Osteoblast (primary cell): Measurements from ENCODE around the gene RFC3. TPM values are rescaled to one million over a fixed set of nuclear protein-coding genes. Genes with fewer than 3 reads are reported as not detected.

Experiments
- DNase-seq: peaks from one replicate; pipeline ENCODE4 v3.0.0; 2011; ENCODE audit warnings: low spot score, mixed read lengths; ENCODE audit not compliant: insufficient read length; ENCODE audit errors: missing footprints
- H2AFZ ChIP-seq: 2 replicates; pipeline ENCODE4 v1.6.0; 2011; ENCODE audit warnings: mild to moderate bottlenecking, low read length
- H3K27ac ChIP-seq: 2 replicates; pipeline ENCODE4 v1.5.1; 2011; ENCODE audit warnings: mild to moderate bottlenecking, low read depth, low read length, moderate library complexity
- H3K27me3 ChIP-seq: 2 replicates; pipeline ENCODE4 v1.6.0; 2012; ENCODE audit warnings: mild to moderate bottlenecking, control low read depth, inconsistent platforms, low read length, moderate library complexity; ENCODE audit not compliant: insufficient read depth
- H3K36me3 ChIP-seq: 2 replicates; pipeline ENCODE4 v1.5.1; 2011; ENCODE audit warnings: mild to moderate bottlenecking, low read length, control low read depth, moderate library complexity; ENCODE audit not compliant: insufficient read depth
- H3K4me1 ChIP-seq: 2 replicates; pipeline ENCODE4 v1.5.1; 2011; ENCODE audit warnings: mild to moderate bottlenecking, low read length, control low read depth, moderate library complexity; ENCODE audit not compliant: insufficient read depth
- H3K4me2 ChIP-seq: 2 replicates; pipeline ENCODE4 v1.6.0; 2011; ENCODE audit warnings: mild to moderate bottlenecking, low read length; ENCODE audit not compliant: insufficient read depth
- H3K4me3 ChIP-seq: fragments of 200-600 bp; sonication (generic); 3 replicates; pipeline ENCODE4 v1.5.1; 2012; ENCODE audit warnings: mild to moderate bottlenecking, low read length, inconsistent platforms; ENCODE audit not compliant: insufficient read depth
- H3K79me2 ChIP-seq: 2 replicates; pipeline ENCODE4 v1.6.0; 2012; ENCODE audit warnings: mild to moderate bottlenecking, low read length, control low read depth, inconsistent platforms; ENCODE audit not compliant: insufficient read depth
- H3K9me3 ChIP-seq: 2 replicates; pipeline ENCODE4 v1.5.1; 2011; ENCODE audit warnings: low read depth, low read length, control low read depth
- H4K20me1 ChIP-seq: 2 replicates; pipeline ENCODE4 v1.6.0; 2012; ENCODE audit warnings: mild to moderate bottlenecking, low read length, control low read depth; ENCODE audit not compliant: insufficient read depth
- total RNA-seq: library from RNA; depleted of rRNA; stranded (reverse); fragments of >200 nt; gene quantifications from 2 replicates; pipeline ENCODE4 v1.2.3, GENCODE V29; 2012
- TF ChIP-seq, protein P1 (sequence below): IDR thresholded peaks from 2 replicates; pipeline ENCODE4 v1.5.1; 2011; ENCODE audit warnings: mild to moderate bottlenecking, low read depth, low read length, moderate library complexity; ENCODE audit errors: extremely low read depth

Gene RFC3
- total RNA-seq, 1 donor: 5.4 TPM

DNA sequence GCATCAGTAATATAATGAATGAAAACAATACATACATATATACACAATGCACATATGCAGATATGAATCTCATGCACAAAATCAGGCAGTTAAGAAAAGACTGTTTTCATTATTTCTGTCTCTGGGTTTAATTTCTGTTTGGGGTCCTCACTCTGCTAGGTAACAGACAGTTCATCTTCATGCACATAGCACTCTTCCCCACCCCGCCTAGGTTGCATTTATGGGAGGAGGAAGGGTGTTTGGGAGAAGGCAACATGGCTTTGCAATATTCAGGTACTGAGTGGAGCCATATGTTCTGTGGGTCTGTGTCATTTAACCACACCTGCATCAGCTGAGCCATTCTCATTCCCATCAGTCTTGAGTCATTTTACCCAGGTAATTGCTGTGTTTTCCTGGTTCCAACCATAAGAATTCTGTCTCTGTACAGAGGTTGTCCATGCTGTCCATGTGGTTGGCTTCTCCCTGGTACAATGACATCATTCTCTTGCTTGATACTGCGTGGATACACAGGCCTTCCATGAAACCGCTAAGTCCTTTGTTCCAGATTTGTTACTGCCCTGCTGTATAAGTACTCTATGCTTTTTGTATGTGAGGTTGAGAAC lies 45.3 kb downstream of the RFC3 start:
- H3K27ac ChIP-seq: no peak overlapping the region
- no peak overlapping the region for H3K4me2 ChIP-seq
- no peaks in the 10 kb centered on the region for H3K36me3 ChIP-seq
- no peak overlapping the region for H2AFZ ChIP-seq
- no peaks in the 10 kb centered on the region for H4K20me1 ChIP-seq
- H3K27me3 ChIP-seq: no peaks in the 10 kb centered on the region
- no peak overlapping the region for H3K4me3 ChIP-seq
- no peaks in the 10 kb centered on the region for H3K4me1 ChIP-seq
- H3K79me2 ChIP-seq: no peaks in the 10 kb centered on the region
- H3K9me3 ChIP-seq: no peaks in the 10 kb centered on the region
- TF ChIP-seq, protein P1, sequence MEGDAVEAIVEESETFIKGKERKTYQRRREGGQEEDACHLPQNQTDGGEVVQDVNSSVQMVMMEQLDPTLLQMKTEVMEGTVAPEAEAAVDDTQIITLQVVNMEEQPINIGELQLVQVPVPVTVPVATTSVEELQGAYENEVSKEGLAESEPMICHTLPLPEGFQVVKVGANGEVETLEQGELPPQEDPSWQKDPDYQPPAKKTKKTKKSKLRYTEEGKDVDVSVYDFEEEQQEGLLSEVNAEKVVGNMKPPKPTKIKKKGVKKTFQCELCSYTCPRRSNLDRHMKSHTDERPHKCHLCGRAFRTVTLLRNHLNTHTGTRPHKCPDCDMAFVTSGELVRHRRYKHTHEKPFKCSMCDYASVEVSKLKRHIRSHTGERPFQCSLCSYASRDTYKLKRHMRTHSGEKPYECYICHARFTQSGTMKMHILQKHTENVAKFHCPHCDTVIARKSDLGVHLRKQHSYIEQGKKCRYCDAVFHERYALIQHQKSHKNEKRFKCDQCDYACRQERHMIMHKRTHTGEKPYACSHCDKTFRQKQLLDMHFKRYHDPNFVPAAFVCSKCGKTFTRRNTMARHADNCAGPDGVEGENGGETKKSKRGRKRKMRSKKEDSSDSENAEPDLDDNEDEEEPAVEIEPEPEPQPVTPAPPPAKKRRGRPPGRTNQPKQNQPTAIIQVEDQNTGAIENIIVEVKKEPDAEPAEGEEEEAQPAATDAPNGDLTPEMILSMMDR: no peak
- DNase-seq: no peak

DNA sequence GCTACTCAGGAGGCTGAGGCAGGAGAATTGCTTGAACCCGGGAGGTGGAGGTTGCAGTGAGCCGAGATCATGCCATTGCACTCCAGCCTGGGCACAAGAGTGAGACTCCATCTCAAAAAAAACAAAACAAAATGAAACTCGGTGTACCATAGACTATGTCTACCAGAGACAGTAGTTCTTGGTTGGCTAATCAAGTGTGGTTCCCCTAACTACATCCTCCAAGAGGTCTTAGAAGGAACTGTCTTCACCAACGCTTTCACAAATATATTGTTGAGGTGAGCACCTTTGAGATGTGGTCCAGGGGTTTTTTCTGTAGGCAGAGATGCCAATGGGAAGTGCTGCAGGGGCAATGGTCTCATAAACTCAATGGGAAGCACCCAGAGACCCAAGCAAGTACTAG lies 48.0 kb downstream of the RFC3 start:
- Histone ChIP-seq H3K4me2 (no peak overlapping the region), H4K20me1 (no peaks in the 10 kb centered on the region), H2AFZ (no peak overlapping the region), H3K4me1 (no peaks in the 10 kb centered on the region), H3K27ac (no peak overlapping the region), H3K4me3 (no peak overlapping the region), H3K36me3 (no peaks in the 10 kb centered on the region), H3K9me3 (no peaks in the 10 kb centered on the region), H3K79me2 (no peaks in the 10 kb centered on the region), H3K27me3 (no peaks in the 10 kb centered on the region)
- DNase-seq: no peak
- TF ChIP-seq, protein P1: no peak

DNA sequence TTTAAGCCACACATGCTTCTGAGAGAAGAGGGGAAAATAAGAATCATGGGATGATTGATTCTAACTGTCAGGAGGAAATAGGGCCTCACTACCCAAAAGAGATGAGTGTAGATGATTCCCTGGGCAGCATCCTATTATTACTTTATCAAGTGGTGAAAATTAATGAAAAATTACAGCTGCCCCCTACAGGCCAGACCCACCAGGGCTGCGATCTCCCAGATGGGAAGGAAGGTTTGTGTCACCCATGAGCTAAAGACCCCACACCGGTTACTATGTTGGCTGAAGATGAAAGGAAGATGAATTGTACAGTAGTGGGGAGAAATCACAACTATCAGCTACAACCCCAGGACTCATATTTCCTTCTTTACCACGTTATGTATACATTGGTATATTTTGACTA lies 49.5 kb downstream of the RFC3 start:
- no peaks in the 10 kb centered on the region for H3K9me3 ChIP-seq
- H3K4me2 ChIP-seq: no peak overlapping the region
- no peaks in the 10 kb centered on the region for H3K4me1 ChIP-seq
- H3K79me2 ChIP-seq: no peaks in the 10 kb centered on the region
- DNase-seq: peak; percentile 31
- no peaks in the 10 kb centered on the region for H4K20me1 ChIP-seq
- H3K36me3 ChIP-seq: no peaks in the 10 kb centered on the region
- H2AFZ ChIP-seq: no peak overlapping the region
- H3K27ac ChIP-seq: no peak overlapping the region
- H3K4me3 ChIP-seq: no peak overlapping the region
- TF ChIP-seq, protein P1: peak; percentile 21
- no peaks in the 10 kb centered on the region for H3K27me3 ChIP-seq

DNA sequence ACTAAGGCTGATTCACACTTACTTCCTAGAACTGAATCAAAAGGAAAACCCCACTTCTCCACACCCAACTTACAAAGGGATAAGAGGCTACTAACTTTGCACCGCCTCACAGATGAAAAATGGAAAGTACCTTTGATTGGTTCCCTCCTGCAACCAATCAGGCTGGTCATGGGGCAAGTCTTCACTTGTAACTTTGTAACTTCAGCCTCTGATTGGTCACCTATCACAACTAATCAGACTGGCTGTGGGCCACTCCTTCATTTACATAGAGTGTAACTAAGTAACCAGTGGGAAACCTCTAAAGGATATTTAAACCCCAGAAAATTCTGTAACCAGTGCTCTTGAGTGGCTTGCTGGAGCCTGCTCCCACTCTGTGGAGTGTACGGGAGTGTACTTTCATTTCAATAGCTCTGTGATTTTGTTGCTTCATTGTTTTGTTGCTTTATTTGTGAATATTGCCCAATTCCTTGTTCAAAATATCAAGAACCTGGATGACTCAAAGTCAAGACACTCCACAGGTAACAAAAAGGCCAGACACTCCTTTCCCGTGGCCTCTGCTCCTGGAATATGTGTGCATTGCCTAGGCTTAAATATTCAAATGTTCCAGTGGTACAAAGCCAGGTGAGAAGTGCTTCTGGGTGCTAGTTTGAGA lies 50.5 kb downstream of the RFC3 start:
- DNase-seq: no peak
- Histone ChIP-seq H3K4me1 (no peaks in the 10 kb centered on the region), H3K9me3 (no peaks in the 10 kb centered on the region), H3K27ac (no peak overlapping the region), H3K79me2 (no peaks in the 10 kb centered on the region), H2AFZ (no peak overlapping the region), H3K4me2 (no peak overlapping the region), H3K27me3 (no peaks in the 10 kb centered on the region), H4K20me1 (no peaks in the 10 kb centered on the region), H3K4me3 (no peak overlapping the region), H3K36me3 (no peaks in the 10 kb centered on the region)
- TF ChIP-seq, protein P1: no peak
